ENCODE data around the gene HERC5.
A peak's percentile ranks its signal among the peaks of the same experiment; 100 is the strongest.
"Not testable (repeated sequence)": the region's sequence is repeated elsewhere in the genome, so short reads cannot be mapped to it uniquely, and the experiment has no call there.

The HERC5 gene

GRCh38 chr4:88456670-88457306 lies at the start of gene HERC5:
HERC5 (plus strand) TSS chr4:88457119; CDS start chr4:88457270, 151 bp downstream.
- Mint-ChIP-seq H3K4me3 (peak within 1 kb of the TSS; percentile 91), H3K4me1 (peaks cover 6% of the 10 kb centered on the region), H3K9me3 (no peaks in the 10 kb centered on the region), H3K27ac (peak within 1 kb of the TSS; percentile 98), H3K36me3 (peaks cover 16% of the 10 kb centered on the region)
- DNase-seq (ENCODE audit: low spot score in 2 of 2) (peak; percentile 83 to 96), ATAC-seq (peak; percentile 95)

- H3K36me3 Mint-ChIP-seq, result peaks cover 16% of the 10 kb centered on the region
- H3K4me1 Mint-ChIP-seq, result peaks cover 26% of the 10 kb centered on the region
- no peak overlapping the region for H3K4me3 Mint-ChIP-seq
- ATAC-seq, result no peak
- H3K9me3 Mint-ChIP-seq, result no peaks in the 10 kb centered on the region
- no peak for DNase-seq (ENCODE audit: low spot score in 2 of 2)
- H3K27ac Mint-ChIP-seq, result no peak overlapping the region
Observed at GRCh38 chr4:88409206-88409605, 47.7 kb upstream of the HERC5 start.

- H3K27ac Mint-ChIP-seq, result peak overlapping the region; percentile 62
- no peak for DNase-seq (ENCODE audit: low spot score in 2 of 2)
Observed at GRCh38 chr4:88409789-88410188, 47.1 kb upstream of the HERC5 start.

GRCh38 chr4:88411491-88412096 lies 45.3 kb upstream of the HERC5 start:
- Mint-ChIP-seq H3K36me3 (peaks cover 20% of the 10 kb centered on the region), H3K4me1 (peaks cover 26% of the 10 kb centered on the region), H3K27ac (no peak overlapping the region), H3K9me3 (no peaks in the 10 kb centered on the region), H3K4me3 (no peak overlapping the region)
- ATAC-seq (peak; percentile 98), DNase-seq (ENCODE audit: low spot score in 2 of 2) (no peak)

More at GRCh38 chr4:88409789-88410188, 47.1 kb upstream of the HERC5 start:
- Mint-ChIP-seq H3K4me3 (no peak overlapping the region), H3K36me3 (peaks cover 14% of the 10 kb centered on the region), H3K4me1 (peaks cover 26% of the 10 kb centered on the region), H3K9me3 (no peaks in the 10 kb centered on the region)
- ATAC-seq, result no peak

- ATAC-seq, result no peak
- H3K9me3 Mint-ChIP-seq, result no peaks in the 10 kb centered on the region
- H3K4me3 Mint-ChIP-seq, result no peak overlapping the region
- H3K4me1 Mint-ChIP-seq, result peaks cover 13% of the 10 kb centered on the region
- peaks cover 13% of the 10 kb centered on the region for H3K36me3 Mint-ChIP-seq
- H3K27ac Mint-ChIP-seq, result no peak overlapping the region
- no peak for DNase-seq (ENCODE audit: low spot score in 2 of 2)
Observed at GRCh38 chr4:88413801-88414200, 43.1 kb upstream of the HERC5 start.

GRCh38 chr4:88414755-88415154 lies 42.2 kb upstream of the HERC5 start:
- Mint-ChIP-seq H3K27ac (no peak overlapping the region), H3K4me1 (peaks cover 13% of the 10 kb centered on the region), H3K4me3 (no peak overlapping the region), H3K36me3 (peaks cover 13% of the 10 kb centered on the region), H3K9me3 (no peaks in the 10 kb centered on the region)
- no peak for ATAC-seq
- DNase-seq (ENCODE audit: low spot score in 2 of 2), result no peak

GRCh38 chr4:88415982-88416381 lies 40.9 kb upstream of the HERC5 start:
- Mint-ChIP-seq H3K4me3 (no peak overlapping the region), H3K9me3 (no peaks in the 10 kb centered on the region), H3K27ac (no peak overlapping the region), H3K4me1 (peaks cover 13% of the 10 kb centered on the region), H3K36me3 (peaks cover 13% of the 10 kb centered on the region)
- DNase-seq (ENCODE audit: low spot score in 2 of 2) (no peak), ATAC-seq (no peak)

- Mint-ChIP-seq H3K4me3 (no peak overlapping the region), H3K36me3 (peaks cover 13% of the 10 kb centered on the region), H3K27ac (no peak overlapping the region), H3K4me1 (no peaks in the 10 kb centered on the region), H3K9me3 (no peaks in the 10 kb centered on the region)
- ATAC-seq, result no peak
- DNase-seq (ENCODE audit: low spot score in 2 of 2), result no peak
Observed at GRCh38 chr4:88418411-88418810, 38.5 kb upstream of the HERC5 start.

GRCh38 chr4:88419874-88420273 lies 37.0 kb upstream of the HERC5 start:
- no peaks in the 10 kb centered on the region for H3K9me3 Mint-ChIP-seq
- no peaks in the 10 kb centered on the region for H3K4me1 Mint-ChIP-seq

GRCh38 chr4:88420844-88421243 lies 36.1 kb upstream of the HERC5 start:
- ATAC-seq (no peak), DNase-seq (ENCODE audit: low spot score in 2 of 2) (no peak)
- Mint-ChIP-seq H3K36me3 (peaks cover 9% of the 10 kb centered on the region), H3K4me3 (no peak overlapping the region), H3K27ac (no peak overlapping the region), H3K4me1 (no peaks in the 10 kb centered on the region), H3K9me3 (no peaks in the 10 kb centered on the region)

More at GRCh38 chr4:88419874-88420273, 37.0 kb upstream of the HERC5 start:
- ATAC-seq, result no peak
- H3K36me3 Mint-ChIP-seq, result peaks cover 18% of the 10 kb centered on the region
- H3K4me3 Mint-ChIP-seq, result no peak overlapping the region
- DNase-seq (ENCODE audit: low spot score in 2 of 2), result no peak
- H3K27ac Mint-ChIP-seq, result peak overlapping the region; percentile 2

GRCh38 chr4:88422403-88422802 lies 34.5 kb upstream of the HERC5 start:
- Mint-ChIP-seq H3K4me1 (no peaks in the 10 kb centered on the region), H3K9me3 (no peaks in the 10 kb centered on the region), H3K4me3 (no peak overlapping the region), H3K36me3 (peaks cover 8% of the 10 kb centered on the region), H3K27ac (no peak overlapping the region)
- no peak for DNase-seq (ENCODE audit: low spot score in 2 of 2)
- ATAC-seq, result no peak

- ATAC-seq (no peak), DNase-seq (ENCODE audit: low spot score in 2 of 2) (no peak)
- H3K4me1 Mint-ChIP-seq, result no peaks in the 10 kb centered on the region
- peaks cover 10% of the 10 kb centered on the region for H3K36me3 Mint-ChIP-seq
- H3K9me3 Mint-ChIP-seq, result no peaks in the 10 kb centered on the region
- H3K27ac Mint-ChIP-seq, result no peak overlapping the region
- H3K4me3 Mint-ChIP-seq, result no peak overlapping the region
Observed at GRCh38 chr4:88429401-88429800, 27.5 kb upstream of the HERC5 start.

GRCh38 chr4:88435987-88436693 lies 20.8 kb upstream of the HERC5 start:
- H3K36me3 Mint-ChIP-seq, result peaks cover 31% of the 10 kb centered on the region
- H3K9me3 Mint-ChIP-seq, result no peaks in the 10 kb centered on the region
- no peak for DNase-seq (ENCODE audit: low spot score in 2 of 2)
- H3K27ac Mint-ChIP-seq, result no peak overlapping the region
- H3K4me3 Mint-ChIP-seq, result no peak overlapping the region
- ATAC-seq, result no peak
- peaks cover 5% of the 10 kb centered on the region for H3K4me1 Mint-ChIP-seq

GRCh38 chr4:88437873-88438272 lies 19.0 kb upstream of the HERC5 start:
- not testable (repeated sequence) for H3K27ac Mint-ChIP-seq; H3K4me3 Mint-ChIP-seq; H3K9me3 Mint-ChIP-seq; DNase-seq (ENCODE audit: low spot score in 2 of 2); H3K4me1 Mint-ChIP-seq; ATAC-seq
- H3K36me3 Mint-ChIP-seq, result peaks cover 31% of the 10 kb centered on the region

GRCh38 chr4:88439161-88439760 lies 17.7 kb upstream of the HERC5 start:
- peaks cover 5% of the 10 kb centered on the region for H3K9me3 Mint-ChIP-seq
- no peak overlapping the region for H3K4me3 Mint-ChIP-seq
- peaks cover 5% of the 10 kb centered on the region for H3K4me1 Mint-ChIP-seq
- H3K36me3 Mint-ChIP-seq, result peaks cover 28% of the 10 kb centered on the region
- H3K27ac Mint-ChIP-seq, result peak overlapping the region; percentile 90
- DNase-seq (ENCODE audit: low spot score in 2 of 2) (no peak), ATAC-seq (no peak)

All from stimulated activated effector memory CD8-positive, alpha-beta T cell treated with anti-CD3 and anti-CD28 coated beads, Interleukin-12 subunit alpha, Interleukin-12 subunit beta, amount 100 ng/mL, for 72 hours (primary cell).